ENCODE measurements around the gene ZNF454.

ZNF454 gene

DNA sequence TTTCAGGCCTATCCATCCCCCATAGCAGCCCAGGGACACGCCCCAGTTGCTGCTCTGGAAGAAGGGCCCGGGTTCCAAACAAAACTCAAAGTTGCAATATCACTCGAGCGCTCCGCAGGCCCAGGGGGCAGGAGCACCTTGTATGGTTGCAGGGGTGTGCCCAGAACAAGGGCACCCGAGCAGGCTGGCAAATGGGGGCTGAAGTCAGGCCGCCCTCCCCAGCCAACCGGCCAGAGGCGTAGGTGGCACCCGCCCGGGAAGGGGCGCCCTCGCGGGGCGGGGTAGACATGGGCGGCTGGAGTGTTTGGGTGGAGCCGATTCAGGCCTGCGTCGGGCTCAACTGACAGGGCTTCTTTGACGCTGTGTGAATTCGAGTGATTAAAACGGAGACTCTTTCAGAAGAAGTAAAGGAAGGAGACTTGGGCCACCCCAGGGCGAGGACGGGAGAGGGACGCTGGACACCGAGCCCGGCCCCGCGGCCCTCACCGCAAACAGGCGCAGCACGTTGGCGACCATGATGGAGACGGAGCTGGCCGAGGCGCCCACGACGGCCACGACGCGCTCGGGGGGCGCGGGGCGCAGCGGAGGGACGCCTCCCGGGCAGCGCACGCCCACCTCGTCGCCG lies 53.1 kb downstream of the ZNF454 start:
- no peak for DNase-seq
- no peaks in the 10 kb centered on the region for H3K4me1 ChIP-seq (ENCODE audit: control insufficient read depth, insufficient read depth, low read length, poor library complexity, severe bottlenecking)
- no peak overlapping the region for H3K4me3 ChIP-seq (ENCODE audit: insufficient read depth, low read depth, low read length, poor library complexity, severe bottlenecking)
- no peak overlapping the region for H3K27ac ChIP-seq (ENCODE audit: insufficient read depth, low read length, poor library complexity, severe bottlenecking)
- no peaks in the 10 kb centered on the region for H3K9me3 ChIP-seq (ENCODE audit: control insufficient read depth, low read length)
- peaks cover 4% of the 10 kb centered on the region for H3K27me3 ChIP-seq (replicated peaks; ENCODE audit: control insufficient read depth, insufficient read depth, low read length, poor library complexity, severe bottlenecking)
- no peaks in the 10 kb centered on the region for H3K36me3 ChIP-seq (ENCODE audit: control insufficient read depth, insufficient read depth, low read length)

DNA sequence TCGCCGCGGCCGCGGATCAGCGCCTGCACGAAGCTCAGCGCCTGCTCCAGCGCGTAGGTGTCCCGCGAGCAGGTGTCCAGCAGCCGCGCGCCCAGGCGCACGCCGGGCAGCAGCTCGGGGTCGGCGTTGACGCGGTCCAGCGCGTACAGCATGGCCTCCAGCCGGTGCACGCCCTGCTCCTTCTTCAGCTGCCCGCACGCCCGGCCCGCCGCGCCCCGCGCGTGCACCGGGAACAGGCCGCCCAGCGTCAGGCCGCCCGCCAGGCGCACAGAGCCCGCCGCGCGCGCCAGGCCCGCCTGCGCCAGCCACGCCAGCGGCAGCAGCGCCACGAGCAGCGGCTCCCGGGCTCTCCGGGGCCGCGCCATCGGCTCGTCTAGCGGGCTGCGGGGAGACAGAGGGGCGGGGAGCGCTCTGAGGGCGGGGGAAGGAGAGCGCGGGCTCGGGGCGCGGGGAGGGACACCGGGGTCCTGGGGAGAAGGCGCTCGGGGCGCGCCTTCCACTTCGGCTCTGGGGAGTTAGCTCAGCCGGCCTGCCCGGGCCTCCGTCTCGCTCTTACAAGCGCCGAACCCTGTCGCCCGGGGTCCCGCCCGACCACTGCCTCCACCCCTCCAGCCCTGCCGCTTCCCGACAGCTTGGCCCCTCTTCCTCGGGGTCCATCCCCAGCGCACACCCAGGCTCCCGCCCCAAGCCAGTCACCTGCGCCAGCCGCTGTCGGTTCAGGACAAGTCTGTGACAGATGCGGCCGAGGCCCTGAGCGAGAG lies 53.8 kb downstream of the ZNF454 start, which contains the start of gene GRM6:
Gene GRM6 (minus strand): TSS at position 741 of the 761 bp plus-strand sequence. CDS start 376 bp downstream, at position 365.
- DNase-seq, result no peak

DNA sequence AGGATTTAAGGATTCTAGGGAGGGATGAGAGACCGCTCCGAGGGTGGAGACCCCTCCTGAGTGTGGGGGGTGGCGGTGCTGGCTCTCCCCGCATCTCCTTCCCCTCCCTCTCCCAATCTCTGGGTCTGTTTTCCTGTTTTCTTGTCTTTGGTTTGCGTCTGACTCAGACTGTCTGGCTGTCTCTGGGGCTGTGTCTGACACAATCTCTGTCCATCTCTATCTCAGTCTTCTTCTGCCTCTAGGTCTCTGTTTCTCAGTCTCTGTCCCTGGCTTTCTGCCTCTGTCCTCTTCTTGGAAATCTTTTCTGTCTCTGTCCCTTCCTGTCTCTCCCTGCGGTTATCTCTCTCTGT lies 54.3 kb downstream of the ZNF454 start:
- Histone ChIP-seq H3K27ac (ENCODE audit: insufficient read depth, low read length, poor library complexity, severe bottlenecking) (no peak overlapping the region), H3K27me3 (replicated peaks; ENCODE audit: control insufficient read depth, insufficient read depth, low read length, poor library complexity, severe bottlenecking) (peaks cover 4% of the 10 kb centered on the region), H3K4me3 (ENCODE audit: insufficient read depth, low read depth, low read length, poor library complexity, severe bottlenecking) (no peak overlapping the region), H3K9me3 (ENCODE audit: control insufficient read depth, low read length) (no peaks in the 10 kb centered on the region), H3K4me1 (ENCODE audit: control insufficient read depth, insufficient read depth, low read length, poor library complexity, severe bottlenecking) (no peaks in the 10 kb centered on the region), H3K36me3 (ENCODE audit: control insufficient read depth, insufficient read depth, low read length) (no peaks in the 10 kb centered on the region)
- no peak for DNase-seq

More for the DNA sequence above, 53.8 kb downstream of the ZNF454 start, which contains the start of gene GRM6:
- no peaks in the 10 kb centered on the region for H3K36me3 ChIP-seq (ENCODE audit: control insufficient read depth, insufficient read depth, low read length)
- peaks cover 4% of the 10 kb centered on the region for H3K27me3 ChIP-seq (replicated peaks; ENCODE audit: control insufficient read depth, insufficient read depth, low read length, poor library complexity, severe bottlenecking)
- no peaks in the 10 kb centered on the region for H3K4me1 ChIP-seq (ENCODE audit: control insufficient read depth, insufficient read depth, low read length, poor library complexity, severe bottlenecking)
- H3K4me3 ChIP-seq (ENCODE audit: insufficient read depth, low read depth, low read length, poor library complexity, severe bottlenecking), result no peak within 1 kb of the TSS
- H3K9me3 ChIP-seq (ENCODE audit: control insufficient read depth, low read length), result no peaks in the 10 kb centered on the region
- no peak within 1 kb of the TSS for H3K27ac ChIP-seq (ENCODE audit: insufficient read depth, low read length, poor library complexity, severe bottlenecking)

DNA sequence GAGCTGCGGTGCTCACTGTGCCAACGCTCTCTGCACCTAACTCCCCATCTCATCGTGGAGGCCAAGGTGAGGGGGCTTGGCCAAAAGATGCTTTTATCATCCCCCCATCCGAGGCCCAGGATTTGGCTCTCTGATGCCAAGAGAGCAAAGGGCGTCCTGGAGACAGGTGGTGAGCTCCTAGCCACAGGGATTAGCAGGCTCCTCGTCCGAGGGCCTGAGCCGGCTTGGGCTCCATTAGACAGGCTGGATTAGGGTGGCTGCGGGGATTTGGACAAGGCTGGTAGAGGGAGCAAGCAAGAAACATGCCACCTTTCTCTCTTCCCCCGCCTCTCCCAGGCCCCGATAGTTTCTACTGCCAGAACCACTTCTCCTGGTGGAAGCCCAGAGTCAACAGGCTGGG lies 55.2 kb downstream of the ZNF454 start:
- H3K4me1 ChIP-seq (ENCODE audit: control insufficient read depth, insufficient read depth, low read length, poor library complexity, severe bottlenecking), result no peaks in the 10 kb centered on the region
- H3K27me3 ChIP-seq (replicated peaks; ENCODE audit: control insufficient read depth, insufficient read depth, low read length, poor library complexity, severe bottlenecking), result peaks cover 4% of the 10 kb centered on the region
- no peak overlapping the region for H3K4me3 ChIP-seq (ENCODE audit: insufficient read depth, low read depth, low read length, poor library complexity, severe bottlenecking)
- H3K27ac ChIP-seq (ENCODE audit: insufficient read depth, low read length, poor library complexity, severe bottlenecking), result no peak overlapping the region
- DNase-seq, result no peak
- no peaks in the 10 kb centered on the region for H3K36me3 ChIP-seq (ENCODE audit: control insufficient read depth, insufficient read depth, low read length)
- H3K9me3 ChIP-seq (ENCODE audit: control insufficient read depth, low read length), result no peaks in the 10 kb centered on the region

DNA sequence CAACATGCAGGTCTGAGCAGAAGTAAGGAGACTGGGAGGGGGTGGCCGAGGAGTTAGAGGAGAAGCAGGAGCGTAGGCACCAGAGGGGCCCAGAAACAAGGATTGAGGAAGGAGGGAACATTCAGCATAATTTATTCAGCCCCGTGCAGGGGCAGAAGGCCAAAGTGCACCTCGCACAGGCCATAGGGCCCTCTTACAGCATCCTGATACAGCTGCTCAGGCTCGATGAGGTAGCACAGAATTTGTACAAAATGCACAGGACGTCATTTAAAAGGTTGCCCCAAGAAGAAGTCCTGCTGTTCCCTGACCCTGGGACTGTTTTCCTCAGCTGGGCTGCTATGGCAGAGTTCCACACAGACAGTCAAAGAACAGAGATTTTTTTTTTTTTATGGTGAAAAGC lies 56.2 kb downstream of the ZNF454 start:
- Histone ChIP-seq H3K4me1 (ENCODE audit: control insufficient read depth, insufficient read depth, low read length, poor library complexity, severe bottlenecking) (no peaks in the 10 kb centered on the region), H3K27me3 (replicated peaks; ENCODE audit: control insufficient read depth, insufficient read depth, low read length, poor library complexity, severe bottlenecking) (peaks cover 4% of the 10 kb centered on the region), H3K4me3 (ENCODE audit: insufficient read depth, low read depth, low read length, poor library complexity, severe bottlenecking) (no peak overlapping the region), H3K36me3 (ENCODE audit: control insufficient read depth, insufficient read depth, low read length) (no peaks in the 10 kb centered on the region), H3K27ac (ENCODE audit: insufficient read depth, low read length, poor library complexity, severe bottlenecking) (no peak overlapping the region), H3K9me3 (ENCODE audit: control insufficient read depth, low read length) (no peaks in the 10 kb centered on the region)
- DNase-seq, result no peak

DNA sequence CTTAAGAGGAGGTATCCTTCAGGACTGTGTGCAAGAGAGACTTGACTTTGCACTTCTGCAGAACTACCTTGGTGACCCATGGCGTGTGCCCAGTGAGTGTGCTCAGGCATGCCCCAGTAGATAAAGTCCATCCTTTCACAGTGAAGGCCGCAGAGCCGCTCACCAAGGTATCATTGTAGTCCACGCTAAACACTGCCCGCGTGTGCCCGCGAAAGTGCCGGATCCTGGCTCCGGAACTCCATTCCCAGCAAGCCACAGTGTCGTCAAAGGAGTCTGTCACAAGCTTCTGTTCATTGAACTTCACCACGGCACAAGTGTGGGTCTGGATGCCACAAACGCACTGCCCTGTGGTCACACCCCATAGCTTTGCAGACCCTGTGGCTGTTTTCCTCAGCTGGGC lies 57.4 kb downstream of the ZNF454 start:
- no peak overlapping the region for H3K27ac ChIP-seq (ENCODE audit: insufficient read depth, low read length, poor library complexity, severe bottlenecking)
- no peaks in the 10 kb centered on the region for H3K4me1 ChIP-seq (ENCODE audit: control insufficient read depth, insufficient read depth, low read length, poor library complexity, severe bottlenecking)
- H3K4me3 ChIP-seq (ENCODE audit: insufficient read depth, low read depth, low read length, poor library complexity, severe bottlenecking), result no peak overlapping the region
- no peaks in the 10 kb centered on the region for H3K9me3 ChIP-seq (ENCODE audit: control insufficient read depth, low read length)
- H3K36me3 ChIP-seq (ENCODE audit: control insufficient read depth, insufficient read depth, low read length), result no peaks in the 10 kb centered on the region
- no peak for DNase-seq
- H3K27me3 ChIP-seq (replicated peaks; ENCODE audit: control insufficient read depth, insufficient read depth, low read length, poor library complexity, severe bottlenecking), result peaks cover 4% of the 10 kb centered on the region

DNA sequence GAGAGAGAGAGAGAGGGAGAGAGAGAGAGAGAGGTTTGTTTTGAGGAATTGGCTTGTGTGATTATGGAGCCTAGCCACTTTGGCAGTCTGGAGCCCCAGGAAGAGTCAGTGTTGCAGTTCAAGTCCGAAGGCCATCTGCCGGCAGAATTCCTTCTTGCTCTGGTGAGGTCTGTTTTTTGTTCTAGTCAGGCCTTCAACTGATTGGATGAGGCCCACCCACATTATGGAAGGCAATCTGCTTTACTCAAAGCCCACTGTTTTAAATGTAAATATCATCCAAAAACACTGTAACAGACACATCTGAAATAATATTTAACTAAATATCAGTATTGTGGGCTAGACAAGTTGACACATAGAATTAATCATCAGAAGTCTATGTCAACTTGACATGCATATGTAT lies 65.6 kb downstream of the ZNF454 start:
- Histone ChIP-seq H3K9me3 (ENCODE audit: control insufficient read depth, low read length) (no peaks in the 10 kb centered on the region), H3K36me3 (ENCODE audit: control insufficient read depth, insufficient read depth, low read length) (no peaks in the 10 kb centered on the region), H3K4me1 (ENCODE audit: control insufficient read depth, insufficient read depth, low read length, poor library complexity, severe bottlenecking) (no peaks in the 10 kb centered on the region), H3K27me3 (replicated peaks; ENCODE audit: control insufficient read depth, insufficient read depth, low read length, poor library complexity, severe bottlenecking) (no peaks in the 10 kb centered on the region), H3K4me3 (ENCODE audit: insufficient read depth, low read depth, low read length, poor library complexity, severe bottlenecking) (no peak overlapping the region), H3K27ac (ENCODE audit: insufficient read depth, low read length, poor library complexity, severe bottlenecking) (no peak overlapping the region)
- DNase-seq, result no peak

DNA sequence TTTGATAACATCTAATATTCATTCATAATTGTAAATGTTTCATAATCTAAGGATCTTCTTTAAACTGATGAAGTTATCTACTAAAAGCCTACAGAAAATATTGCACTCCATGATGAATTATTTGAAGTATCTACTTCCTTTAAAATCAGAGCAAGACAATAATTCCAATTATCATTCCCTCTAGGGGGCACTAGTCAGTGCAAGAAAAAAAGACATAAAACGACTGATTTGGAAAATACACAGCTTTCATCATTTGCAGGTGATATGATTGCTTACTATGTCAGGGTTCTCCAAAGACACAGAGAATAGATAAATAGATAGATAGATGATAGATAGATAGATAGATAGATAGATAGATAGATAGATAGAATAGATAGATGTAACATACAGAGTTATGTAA lies 67.7 kb downstream of the ZNF454 start:
- no peaks in the 10 kb centered on the region for H3K4me1 ChIP-seq (ENCODE audit: control insufficient read depth, insufficient read depth, low read length, poor library complexity, severe bottlenecking)
- no peaks in the 10 kb centered on the region for H3K9me3 ChIP-seq (ENCODE audit: control insufficient read depth, low read length)
- no peaks in the 10 kb centered on the region for H3K27me3 ChIP-seq (replicated peaks; ENCODE audit: control insufficient read depth, insufficient read depth, low read length, poor library complexity, severe bottlenecking)
- H3K4me3 ChIP-seq (ENCODE audit: insufficient read depth, low read depth, low read length, poor library complexity, severe bottlenecking), result no peak overlapping the region
- DNase-seq, result no peak
- no peak overlapping the region for H3K27ac ChIP-seq (ENCODE audit: insufficient read depth, low read length, poor library complexity, severe bottlenecking)
- H3K36me3 ChIP-seq (ENCODE audit: control insufficient read depth, insufficient read depth, low read length), result no peaks in the 10 kb centered on the region
